OCI-LY1 (cell line): ENCODE data around the gene LCN12.

Experiments used
- H2AFZ ChIP-seq: fragments of 200-600 bp; sonication (generic), shearing (Covaris generic); 2 replicates; pipeline ENCODE4 v1.6.0; 2014; ENCODE audit warnings: antibody characterized with exemption, mild to moderate bottlenecking, low read length
- H3F3A ChIP-seq: fragments of 200-600 bp; sonication (generic), shearing (Covaris generic); 2 replicates; pipeline ENCODE4 v1.6.0; 2014; ENCODE audit warnings: mild to moderate bottlenecking, antibody characterized with exemption, low read length, moderate library complexity; ENCODE audit not compliant: insufficient read depth
- H3K27ac ChIP-seq: fragments of 200-600 bp; sonication (generic); 2 replicates; pipeline ENCODE4 v1.5.1; 2014; ENCODE audit warnings: low read length, mixed run types, mild to moderate bottlenecking, low read depth; ENCODE audit not compliant: poor library complexity, severe bottlenecking
- H3K27me3 ChIP-seq: fragments of 200-600 bp; sonication (generic); 2 replicates; pipeline ENCODE4 v1.6.0; 2014; ENCODE audit warnings: antibody characterized with exemption, mild to moderate bottlenecking, low read length, moderate library complexity; ENCODE audit not compliant: insufficient read depth
- H3K36me3 ChIP-seq: fragments of 200-600 bp; sonication (generic); 2 replicates; pipeline ENCODE4 v1.6.1; 2014; ENCODE audit warnings: mild to moderate bottlenecking, antibody characterized with exemption, low read length, moderate library complexity, mixed read lengths; ENCODE audit not compliant: insufficient read depth
- H3K4me1 ChIP-seq: fragments of 200-600 bp; sonication (generic); 2 replicates; pipeline ENCODE4 v1.5.1; 2014; ENCODE audit warnings: mild to moderate bottlenecking, low read length, moderate library complexity; ENCODE audit not compliant: insufficient read depth, severe bottlenecking
- H3K4me2 ChIP-seq: fragments of 200-600 bp; sonication (generic), shearing (Covaris generic); 2 replicates; pipeline ENCODE4 v1.6.1; 2014; ENCODE audit warnings: low read length
- H3K4me3 ChIP-seq: fragments of 200-600 bp; sonication (generic); 2 replicates; pipeline ENCODE4 v1.5.1; 2014; ENCODE audit warnings: low read length, low read depth, mild to moderate bottlenecking, mixed read lengths; ENCODE audit not compliant: poor library complexity, severe bottlenecking
- H3K79me2 ChIP-seq: fragments of 200-600 bp; shearing (Covaris generic); 2 replicates; pipeline ENCODE4 v1.6.1; 2016; ENCODE audit warnings: mixed run types, low read length, mixed read lengths; ENCODE audit not compliant: insufficient read depth
- H3K9ac ChIP-seq: fragments of 200-600 bp; sonication (generic), shearing (Covaris generic); 2 replicates; pipeline ENCODE4 v1.6.1; 2014; ENCODE audit warnings: mild to moderate bottlenecking, low read length, mixed read lengths
- H3K9me2 ChIP-seq: fragments of 200-600 bp; sonication (generic), shearing (Covaris generic); 2 replicates; pipeline ENCODE4 v1.6.1; 2014; ENCODE audit warnings: low read depth, mild to moderate bottlenecking, low read length, mixed read lengths
- H3K9me3 ChIP-seq: fragments of 200-600 bp; shearing (Covaris generic); 2 replicates; pipeline ENCODE4 v1.6.1; 2014; ENCODE audit warnings: low read length, mixed read lengths
- H4K20me1 ChIP-seq: fragments of 200-600 bp; sonication (generic), shearing (Covaris generic); 2 replicates; pipeline ENCODE4 v1.6.0; 2016; ENCODE audit warnings: mild to moderate bottlenecking, low read length; ENCODE audit not compliant: insufficient read depth
- CTCF ChIP-seq: fragments of 200-600 bp; sonication (generic), shearing (Covaris generic); IDR thresholded peaks from 2 replicates; pipeline ENCODE4 v1.5.1; 2017; ENCODE audit warnings: mild to moderate bottlenecking, antibody characterized with exemption, low read length, moderate library complexity, mixed read lengths
- EZH2 ChIP-seq: fragments of 200-600 bp; sonication (generic), shearing (Covaris generic); IDR thresholded peaks from 2 replicates; pipeline ENCODE4 v1.8.0; 2017; ENCODE audit warnings: borderline replicate concordance, mixed run types, mild to moderate bottlenecking, antibody characterized with exemption, low read length, moderate library complexity, mixed read lengths

Gene LCN12

GRCh38 chr9:136972335-136972734, 20.3 kb downstream of the LCN12 start:
- Histone ChIP-seq H4K20me1 (no peaks in the 10 kb centered on the region), H3K79me2 (no peaks in the 10 kb centered on the region), H3K4me3 (no peak overlapping the region), H3K9me3 (no peaks in the 10 kb centered on the region), H2AFZ (no peak overlapping the region), H3K9ac (no peak overlapping the region), H3K9me2 (no peaks in the 10 kb centered on the region), H3F3A (no peaks in the 10 kb centered on the region), H3K27me3 (peaks cover 4% of the 10 kb centered on the region; the same call in 1 of the 2 replicates), H3K27ac (no peak overlapping the region), H3K4me1 (no peaks in the 10 kb centered on the region), H3K36me3 (no peaks in the 10 kb centered on the region), H3K4me2 (no peak overlapping the region)
- TF ChIP-seq EZH2 (no peak), CTCF (no peak)

GRCh38 chr9:136972743-136973142, 20.7 kb downstream of the LCN12 start:
- Histone ChIP-seq H3K27ac (no peak overlapping the region), H3K4me1 (no peaks in the 10 kb centered on the region), H3K9me2 (no peaks in the 10 kb centered on the region), H3K27me3 (peaks cover 4% of the 10 kb centered on the region; the same call in 1 of the 2 replicates), H3K4me2 (no peak overlapping the region), H3F3A (no peaks in the 10 kb centered on the region), H3K36me3 (no peaks in the 10 kb centered on the region), H3K4me3 (no peak overlapping the region), H3K9ac (no peak overlapping the region), H3K79me2 (no peaks in the 10 kb centered on the region), H4K20me1 (no peaks in the 10 kb centered on the region), H3K9me3 (no peaks in the 10 kb centered on the region), H2AFZ (no peak overlapping the region)
- TF ChIP-seq EZH2, result no peak
- no peak for TF ChIP-seq CTCF

DNA sequence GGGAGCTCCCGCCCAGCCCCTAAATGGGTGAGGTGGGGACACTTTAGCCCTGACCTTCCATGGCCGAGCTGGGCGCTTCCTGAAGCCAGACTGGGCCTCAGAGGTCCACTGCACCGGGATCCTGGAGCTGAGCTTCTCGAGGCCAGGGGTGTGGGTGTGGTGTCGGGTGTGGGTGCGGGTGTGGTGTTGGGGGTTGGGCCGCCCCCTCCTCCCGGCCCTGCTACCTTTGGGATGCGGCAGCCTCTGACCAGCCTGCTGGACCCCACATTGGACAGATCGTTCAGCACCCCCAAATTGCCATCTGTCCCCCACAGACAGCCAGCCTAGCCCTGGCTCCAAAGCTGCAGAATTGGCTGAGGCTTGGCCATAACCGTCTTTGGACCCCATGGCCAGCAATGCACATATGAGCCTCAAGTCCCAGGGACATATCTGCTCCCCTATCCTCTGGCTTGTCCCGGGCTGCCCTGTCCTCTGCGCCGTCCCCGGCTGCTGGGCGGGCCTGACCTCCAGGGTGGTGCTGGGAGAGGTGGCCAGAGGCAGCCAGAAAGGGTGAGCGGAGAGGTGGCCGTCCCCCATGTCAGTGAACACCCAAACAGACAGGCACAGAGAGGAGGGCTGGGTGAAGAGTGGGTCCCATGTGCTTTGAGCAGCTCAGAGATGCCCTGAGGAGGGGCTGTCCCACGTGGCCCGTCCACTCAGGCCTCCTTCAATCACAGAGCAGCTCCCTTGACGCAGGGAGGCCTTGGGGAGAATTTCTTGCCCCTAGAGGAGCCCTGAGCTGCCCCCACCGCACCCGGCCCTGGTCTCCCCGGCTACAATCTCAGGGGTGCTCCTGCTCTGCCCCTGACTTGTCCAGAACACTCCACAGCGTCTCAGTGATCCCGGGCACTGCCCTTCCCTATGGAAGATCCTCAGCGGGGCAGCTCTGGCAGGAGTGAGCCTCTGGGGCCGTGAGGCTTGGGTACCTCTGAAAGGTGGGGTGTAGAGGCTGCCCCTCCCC, 21.8 kb downstream of the LCN12 start:
- no peaks in the 10 kb centered on the region for H3K36me3 ChIP-seq

More for the DNA sequence above, 21.8 kb downstream of the LCN12 start:
- Histone ChIP-seq H3K27me3 (peaks cover 4% of the 10 kb centered on the region; the same call in 1 of the 2 replicates), H3K79me2 (no peaks in the 10 kb centered on the region), H3K4me3 (no peak overlapping the region), H3K9me3 (no peaks in the 10 kb centered on the region), H3K27ac (no peak overlapping the region), H3K9ac (no peak overlapping the region), H3K4me2 (no peak overlapping the region), H3F3A (no peaks in the 10 kb centered on the region), H4K20me1 (no peaks in the 10 kb centered on the region), H3K4me1 (no peaks in the 10 kb centered on the region), H3K9me2 (no peaks in the 10 kb centered on the region), H2AFZ (no peak overlapping the region)
- no peak for TF ChIP-seq CTCF
- no peak for TF ChIP-seq EZH2
